T47D (cell line): Measurements from ENCODE around the gene EP400.
"Not testable (repeated sequence)": the region's sequence is repeated elsewhere in the genome, so short reads cannot be mapped to it uniquely, and the experiment has no call there.

Experiments
- DNase-seq, 2 experiments: peaks; one replicate each; pipeline versions ENCODE4 v3.0.0 to v3.0.0-alpha.2; 2011 to 2012; ENCODE audit warnings: low read depth in 1 of 2, low spot score in 1 of 2
- JUND ChIP-seq: IDR thresholded peaks from 2 replicates; pipeline ENCODE4 v1.6.1; 2012; ENCODE audit warnings: low read depth
- in situ Hi-C: cut with HindIII; loops from 2 replicates; pipeline ENCODE4 v1.10.0; 2016; ENCODE audit warnings: low sequenced_read_pairs, low pct_unique_long_range_greater_than_20kb

EP400 gene

GRCh38 chr12:131950182-131950913, 606 bp downstream of the EP400 start:
- in situ Hi-C loops = no loop called here
- no peak for DNase-seq
- TF ChIP-seq JUND = no peak

DNA sequence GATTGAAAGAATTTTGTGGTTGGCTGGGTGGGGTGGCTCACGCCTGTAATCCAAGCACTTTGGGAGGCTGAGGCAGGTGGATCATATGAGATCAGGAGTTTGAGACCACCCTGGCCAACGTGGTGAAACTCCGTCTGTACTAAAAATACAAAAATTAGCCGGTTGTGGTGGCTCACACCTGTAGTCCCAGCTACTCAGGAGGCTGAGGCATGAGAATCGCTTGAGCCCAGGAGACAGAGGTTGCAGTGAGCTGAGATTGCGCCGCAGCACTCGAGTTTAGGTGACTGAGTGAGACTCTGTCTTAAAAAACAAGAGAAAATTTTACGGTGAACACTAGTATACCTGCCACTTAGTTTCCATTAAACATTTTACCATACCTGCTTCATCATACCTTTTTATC, 4.1 kb downstream of the EP400 start:
- DNase-seq, in situ Hi-C loops: not testable (repeated sequence)

DNA sequence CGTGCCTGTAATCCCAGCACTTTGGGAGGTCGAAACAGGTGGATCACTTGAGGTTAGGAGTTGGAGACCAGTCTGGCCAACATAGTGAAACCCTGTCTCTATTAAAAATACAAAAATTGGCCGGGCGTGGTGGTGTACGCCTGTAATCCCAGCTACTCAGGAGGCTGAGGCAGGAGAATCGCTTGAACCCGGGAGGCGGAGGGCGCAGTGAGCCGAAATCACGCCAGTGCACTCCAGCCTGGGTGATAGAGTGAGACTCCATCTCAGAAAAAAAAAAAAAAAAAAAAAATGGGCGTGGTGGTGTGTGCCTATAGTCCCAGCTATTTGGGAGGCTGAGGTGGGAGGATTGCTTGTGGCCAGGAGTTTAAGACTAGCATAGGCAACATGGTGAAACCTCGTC, 4.7 kb downstream of the EP400 start:
- DNase-seq, in situ Hi-C loops: not testable (repeated sequence)

DNA sequence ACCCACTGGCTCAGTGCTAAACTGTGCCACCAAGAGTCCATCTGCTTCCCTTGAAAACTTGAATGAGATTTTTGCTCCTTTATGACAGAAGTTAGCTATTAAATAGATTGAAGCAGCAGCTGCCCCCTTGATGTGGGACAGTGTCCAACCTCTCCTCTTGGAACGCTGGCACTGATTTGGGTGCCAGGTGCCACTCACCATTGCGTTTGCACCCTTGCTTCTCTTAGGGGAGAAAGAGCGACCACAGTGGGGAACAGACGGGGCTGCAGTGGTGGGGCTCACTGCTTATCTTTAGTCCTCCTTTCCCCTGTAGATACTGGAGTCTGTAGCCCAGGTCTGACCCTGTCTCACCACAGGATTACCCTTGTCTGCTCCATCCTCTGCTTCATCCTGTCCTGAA, 9.4 kb downstream of the EP400 start:
- DNase-seq = no peak
- TF ChIP-seq JUND = no peak
- in situ Hi-C loops = no loop called here

DNA sequence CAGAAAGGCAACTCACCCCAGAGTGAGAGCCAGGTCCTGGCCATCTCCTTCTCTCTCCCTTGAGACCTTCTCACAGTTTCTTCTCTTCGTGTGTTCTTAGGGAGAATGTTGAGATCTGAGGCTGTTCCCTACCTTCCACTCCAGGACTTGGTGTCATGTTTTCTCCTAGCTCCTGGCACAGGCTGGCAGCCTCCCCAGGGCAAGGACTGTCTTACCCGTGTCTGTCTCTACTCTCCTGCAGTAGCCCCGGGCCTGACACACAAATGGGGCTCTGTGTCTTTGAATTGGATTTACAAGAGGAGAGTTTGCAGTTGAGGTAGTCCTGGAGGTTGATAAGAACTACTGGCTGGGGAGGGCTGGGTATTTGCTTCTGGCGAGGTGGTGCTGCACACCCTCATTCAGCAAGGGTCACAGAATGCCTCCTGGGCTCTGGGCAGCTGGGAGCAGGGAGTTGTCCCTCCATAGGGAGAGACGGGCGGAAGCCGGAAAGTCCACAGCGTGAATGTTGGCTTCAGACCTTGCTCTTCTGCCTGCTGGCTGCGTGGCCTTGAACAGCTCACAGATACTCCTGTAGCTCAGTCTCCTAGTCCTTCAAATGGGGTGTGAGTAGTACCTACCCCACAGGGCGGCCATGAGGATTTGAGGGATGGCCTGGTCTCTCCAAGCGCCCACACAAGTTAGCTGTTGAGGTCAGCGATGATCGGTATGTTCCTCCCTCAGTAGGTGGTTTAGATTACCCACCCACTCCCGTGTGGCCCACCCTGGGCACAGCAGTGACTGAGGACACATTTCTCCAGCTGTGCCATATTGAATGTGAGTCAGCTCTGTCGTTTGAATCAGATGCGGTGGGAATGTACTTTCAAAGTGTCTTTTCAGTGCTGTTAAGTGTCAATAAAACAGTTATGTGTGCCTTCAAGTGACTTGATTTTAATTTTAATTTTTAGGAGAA, 10.2 kb downstream of the EP400 start:
- TF ChIP-seq JUND = no peak
- no peak for DNase-seq
- in situ Hi-C loops = no loop called here

DNA sequence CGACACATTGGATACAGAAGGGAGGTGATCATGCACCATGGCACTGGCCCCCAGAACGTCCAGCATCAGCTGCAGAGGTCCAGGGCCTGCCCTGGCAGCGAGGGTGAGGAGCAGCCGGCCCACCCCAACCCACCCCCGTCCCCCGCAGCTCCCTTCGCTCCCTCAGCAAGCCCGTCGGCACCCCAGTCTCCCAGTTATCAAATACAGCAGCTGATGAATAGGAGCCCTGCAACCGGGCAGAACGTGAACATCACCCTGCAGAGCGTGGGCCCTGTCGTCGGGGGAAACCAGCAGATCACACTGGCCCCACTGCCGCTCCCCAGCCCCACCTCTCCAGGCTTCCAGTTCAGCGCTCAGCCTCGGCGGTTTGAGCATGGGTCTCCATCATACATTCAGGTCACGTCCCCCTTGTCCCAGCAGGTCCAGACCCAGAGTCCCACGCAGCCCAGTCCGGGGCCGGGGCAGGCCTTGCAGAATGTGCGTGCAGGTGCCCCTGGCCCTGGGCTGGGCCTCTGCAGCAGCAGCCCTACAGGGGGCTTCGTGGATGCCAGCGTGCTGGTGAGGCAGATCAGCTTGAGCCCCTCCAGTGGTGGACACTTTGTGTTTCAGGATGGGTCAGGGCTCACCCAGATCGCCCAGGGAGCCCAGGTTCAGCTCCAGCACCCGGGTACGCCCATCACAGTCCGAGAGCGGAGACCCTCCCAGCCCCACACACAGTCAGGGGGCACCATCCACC, 11.0 kb downstream of the EP400 start:
- DNase-seq, in situ Hi-C loops: not testable (repeated sequence)

DNA sequence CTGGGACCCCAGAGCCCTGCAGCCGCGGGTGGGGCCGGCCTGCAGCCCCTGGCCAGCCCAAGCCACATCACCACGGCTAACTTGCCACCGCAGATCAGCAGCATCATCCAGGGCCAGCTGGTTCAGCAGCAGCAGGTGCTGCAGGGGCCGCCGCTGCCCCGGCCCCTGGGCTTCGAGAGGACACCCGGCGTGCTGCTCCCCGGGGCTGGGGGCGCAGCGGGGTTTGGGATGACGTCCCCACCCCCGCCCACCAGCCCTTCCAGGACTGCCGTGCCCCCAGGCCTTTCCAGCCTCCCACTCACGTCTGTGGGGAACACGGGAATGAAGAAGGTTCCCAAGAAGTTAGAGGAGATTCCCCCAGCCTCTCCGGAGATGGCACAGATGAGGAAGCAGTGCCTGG, 11.6 kb downstream of the EP400 start:
- in situ Hi-C loops, DNase-seq: not testable (repeated sequence)

- no peak for DNase-seq
These were observed 12.3 kb downstream of the EP400 start for GRCh38 chr12:131962069-131962468.

GRCh38 chr12:131963381-131963780, 13.6 kb downstream of the EP400 start:
- TF ChIP-seq JUND = no peak
- no peak for DNase-seq
- in situ Hi-C loops = no loop called here

More at GRCh38 chr12:131962069-131962468, 12.3 kb downstream of the EP400 start:
- in situ Hi-C loops = no loop called here
- no peak for TF ChIP-seq JUND

DNA sequence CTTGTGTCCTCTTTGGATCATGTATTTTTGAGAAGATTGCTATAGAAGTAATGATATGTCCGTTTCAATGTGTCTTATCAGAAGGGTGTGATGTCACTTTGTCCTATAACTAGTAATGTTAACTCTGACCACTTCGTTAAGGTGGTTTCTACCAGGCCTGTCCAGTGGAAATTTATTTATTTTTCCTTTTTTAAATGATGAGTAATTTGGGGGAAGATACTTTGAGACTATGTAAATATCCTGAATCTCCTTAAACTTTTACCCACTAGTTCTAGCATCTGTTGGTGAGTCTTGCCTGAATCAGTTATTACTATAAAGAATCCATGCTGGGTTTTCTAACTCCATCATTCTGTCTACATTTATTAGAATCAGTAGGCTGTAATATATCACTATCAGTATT, 15.3 kb downstream of the EP400 start:
- no peak for TF ChIP-seq JUND
- DNase-seq = no peak
- in situ Hi-C loops = no loop called here

DNA sequence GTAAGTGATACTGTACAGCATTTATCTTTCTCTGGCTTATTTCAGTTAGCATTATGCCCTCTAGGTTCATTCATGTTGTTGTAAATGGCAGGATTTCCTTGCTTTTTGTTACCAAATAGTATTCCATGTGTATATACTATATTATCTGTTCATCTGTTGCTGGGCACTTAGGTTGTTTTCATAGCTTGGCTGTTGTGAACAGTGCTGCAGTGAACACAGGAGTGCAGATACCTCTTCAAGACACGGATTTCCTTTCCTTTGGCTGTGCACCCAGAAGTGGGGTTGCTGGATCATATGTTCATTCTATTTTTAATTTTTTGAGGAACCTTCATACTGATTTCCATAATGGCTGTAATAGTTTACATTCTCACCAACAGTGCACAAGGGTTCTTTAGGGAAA, 21.5 kb downstream of the EP400 start:
- TF ChIP-seq JUND = no peak
- DNase-seq = no peak
- in situ Hi-C loops = no loop called here

GRCh38 chr12:131975228-131975627, 25.5 kb downstream of the EP400 start:
- no peak for DNase-seq
- TF ChIP-seq JUND = no peak
- in situ Hi-C loops = no loop called here

- no peak for DNase-seq
- no peak for TF ChIP-seq JUND
- in situ Hi-C loops = no loop called here
These were observed 29.9 kb downstream of the EP400 start for GRCh38 chr12:131979606-131980005.
